ENCODE measurements around the gene TARDBP. TPM values are rescaled to one million over a fixed set of nuclear protein-coding genes. Genes with fewer than 3 reads are reported as not detected.

The TARDBP gene
- total RNA-seq, 1 experiment from 2014 or later, result 155 TPM

DNA sequence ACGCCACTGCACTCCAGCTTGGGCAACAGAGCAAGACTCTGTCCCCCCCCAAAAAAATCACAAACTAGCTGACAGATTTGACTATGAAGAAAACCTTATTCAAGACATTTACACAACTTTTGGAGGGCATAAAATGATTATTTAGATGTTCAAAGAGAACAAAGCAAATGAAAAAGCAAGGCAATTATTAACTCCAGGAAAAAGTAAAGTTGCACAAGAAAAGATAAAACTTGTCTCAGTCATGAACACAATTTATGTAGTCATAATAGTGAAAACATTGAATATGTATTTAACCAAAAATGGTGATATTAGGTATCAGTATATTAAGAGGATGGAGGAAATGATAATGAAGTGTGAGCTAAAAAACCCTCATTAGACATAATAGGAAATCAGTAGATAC lies 11.9 kb upstream of the TARDBP start:
- H3K9me2 ChIP-seq (ENCODE audit: insufficient read depth), result no peaks in the 10 kb centered on the region
- BruUV-seq (replicated peaks), result no TSS peak
- peaks cover 0 to 7% of the 10 kb centered on the region in 2 experiments; a peak in 2 of 4 replicates for H3K9me3 ChIP-seq (ENCODE audit: control insufficient read depth in 1 of 2, insufficient read depth in 1 of 2, low read depth in 1 of 2, low read length in 2 of 2)
- intact Hi-C loops (cut with micrococcal nuclease), result no loop called here
- no peaks in the 10 kb centered on the region for H3K27me3 ChIP-seq (ENCODE audit: insufficient read depth, low read length)
- H4K20me1 ChIP-seq (ENCODE audit: insufficient read depth), result no peaks in the 10 kb centered on the region
- POLR2A ChIA-PET, result no interaction called here
- H2AFZ ChIP-seq (ENCODE audit: low read depth, low read length, poor library complexity, severe bottlenecking), result no peak overlapping the region
- no peaks in the 10 kb centered on the region for H3K79me2 ChIP-seq (ENCODE audit: insufficient read depth, low read length)
- H3K36me3 ChIP-seq (ENCODE audit: control insufficient read depth in 1 of 2, insufficient read depth in 2 of 2, low read length in 2 of 2), result no peaks in the 10 kb centered on the region
- H3K4me2 ChIP-seq (ENCODE audit: low read length), result no peak overlapping the region
- H3K27ac ChIP-seq (ENCODE audit: low read depth, low read length), result no peak overlapping the region
- no peak overlapping the region for H3K9ac ChIP-seq (ENCODE audit: low read length)
- CTCF ChIA-PET, result no interaction called here
- RAD21 ChIA-PET (ENCODE audit: low non-redundant PET in 1 of 2, low total read pairs in 2 of 2, uncharacterized antibody in 2 of 2, unreplicated experiment in 2 of 2), result no interaction called here
- no peak overlapping the region for H3K4me3 ChIP-seq (replicated peaks in 1 of 2; ENCODE audit: low read depth in 1 of 2, low read length in 2 of 2)
- TF ChIP-seq FOSL1 (IDR thresholded peaks at IDR 0.05; ENCODE audit: low read depth) (no peak), SP1 (IDR thresholded peaks at IDR 0.05; ENCODE audit: low read depth) (no peak), ZFX (IDR thresholded peaks at IDR 0.05) (no peak), POLR2A (IDR thresholded peaks at IDR 0.05; ENCODE audit: borderline replicate concordance, extremely low read depth, insufficient read depth, insufficient read length) (no peak), EGR1 (IDR thresholded peaks at IDR 0.05; ENCODE audit: low read depth) (no peak), CBX3 (IDR thresholded peaks at IDR 0.05; ENCODE audit: low read depth) (no peak), RAD21 (IDR thresholded peaks at IDR 0.05; ENCODE audit: low read depth) (no peak), TCF7L2 (IDR thresholded peaks at IDR 0.05; ENCODE audit: borderline replicate concordance, extremely low read depth, insufficient read depth, insufficient read length) (no peak), EZH2phosphoT487 (IDR thresholded peaks at IDR 0.05; ENCODE audit: borderline replicate concordance) (no peak), ZNF274 (IDR thresholded peaks at IDR 0.05; ENCODE audit: low read depth, low read length) (no peak), SIN3A (IDR thresholded peaks at IDR 0.05; ENCODE audit: low read depth) (no peak), YY1 (IDR thresholded peaks at IDR 0.05; ENCODE audit: extremely low read depth, insufficient replicate concordance, low read depth, low read length) (no peak), SRF (IDR thresholded peaks at IDR 0.05; ENCODE audit: low read depth) (no peak)
- TF ChIP-seq, protein P1, sequence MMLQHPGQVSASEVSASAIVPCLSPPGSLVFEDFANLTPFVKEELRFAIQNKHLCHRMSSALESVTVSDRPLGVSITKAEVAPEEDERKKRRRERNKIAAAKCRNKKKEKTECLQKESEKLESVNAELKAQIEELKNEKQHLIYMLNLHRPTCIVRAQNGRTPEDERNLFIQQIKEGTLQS (IDR thresholded peaks at IDR 0.05), result no peak
- TF ChIP-seq, protein P2, sequence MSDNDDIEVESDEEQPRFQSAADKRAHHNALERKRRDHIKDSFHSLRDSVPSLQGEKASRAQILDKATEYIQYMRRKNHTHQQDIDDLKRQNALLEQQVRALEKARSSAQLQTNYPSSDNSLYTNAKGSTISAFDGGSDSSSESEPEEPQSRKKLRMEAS (IDR thresholded peaks at IDR 0.05), result no peak
- TF ChIP-seq, protein P3, sequence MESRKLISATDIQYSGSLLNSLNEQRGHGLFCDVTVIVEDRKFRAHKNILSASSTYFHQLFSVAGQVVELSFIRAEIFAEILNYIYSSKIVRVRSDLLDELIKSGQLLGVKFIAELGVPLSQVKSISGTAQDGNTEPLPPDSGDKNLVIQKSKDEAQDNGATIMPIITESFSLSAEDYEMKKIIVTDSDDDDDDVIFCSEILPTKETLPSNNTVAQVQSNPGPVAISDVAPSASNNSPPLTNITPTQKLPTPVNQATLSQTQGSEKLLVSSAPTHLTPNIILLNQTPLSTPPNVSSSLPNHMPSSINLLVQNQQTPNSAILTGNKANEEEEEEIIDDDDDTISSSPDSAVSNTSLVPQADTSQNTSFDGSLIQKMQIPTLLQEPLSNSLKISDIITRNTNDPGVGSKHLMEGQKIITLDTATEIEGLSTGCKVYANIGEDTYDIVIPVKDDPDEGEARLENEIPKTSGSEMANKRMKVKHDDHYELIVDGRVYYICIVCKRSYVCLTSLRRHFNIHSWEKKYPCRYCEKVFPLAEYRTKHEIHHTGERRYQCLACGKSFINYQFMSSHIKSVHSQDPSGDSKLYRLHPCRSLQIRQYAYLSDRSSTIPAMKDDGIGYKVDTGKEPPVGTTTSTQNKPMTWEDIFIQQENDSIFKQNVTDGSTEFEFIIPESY (IDR thresholded peaks at IDR 0.05; ENCODE audit: extremely low read depth, insufficient replicate concordance, low read length), result no peak
- DNase-seq (ENCODE audit: low read depth, low spot score) (no peak), ATAC-seq (no peak)
- H3K4me1 ChIP-seq (ENCODE audit: control insufficient read depth in 1 of 2, insufficient read depth in 2 of 2, low read length in 2 of 2), result no peaks in the 10 kb centered on the region

All from HCT116 (cell line).